Aorta (tissue), 5 donors: ENCODE measurements around the gene TRIM44. TPM values are rescaled to one million over a fixed set of nuclear protein-coding genes. Genes with fewer than 3 reads are reported as not detected.

Experiments used
- ATAC-seq: fragments of 200-7000 bp; cut with Tn5 transposase; one replicate; pipeline ENCODE4 v1.9.1; 2022; ENCODE audit warnings: moderate library complexity; ENCODE audit not compliant: low FRiP score
- DNase-seq, 2 donors: peaks; one replicate each; pipeline ENCODE4 v3.0.0-alpha.2; 2020
- H3K27ac ChIP-seq, 2 donors: one replicate each; pipeline ENCODE4 v1.5.1; 2013; ENCODE audit warnings: low read length in 2 of 2, mild to moderate bottlenecking in 2 of 2, moderate library complexity in 2 of 2, control low read depth in 1 of 2, inconsistent platforms in 1 of 2, low read depth in 1 of 2
- H3K27me3 ChIP-seq, 2 donors: one replicate each; pipeline ENCODE4 v1.6.1; 2013; ENCODE audit warnings: control low read depth in 1 of 2, low read length in 1 of 2, mild to moderate bottlenecking in 1 of 2, moderate library complexity in 1 of 2; ENCODE audit not compliant: insufficient read depth in 2 of 2, control insufficient read depth in 1 of 2
- H3K36me3 ChIP-seq, 2 donors: one replicate each; pipeline ENCODE4 v1.6.1; 2013; ENCODE audit warnings: control low read depth in 1 of 2, low read length in 1 of 2, mild to moderate bottlenecking in 1 of 2; ENCODE audit not compliant: insufficient read depth in 2 of 2, control insufficient read depth in 1 of 2
- H3K4me1 ChIP-seq, 2 donors: one replicate each; pipeline ENCODE4 v1.6.1; 2013; ENCODE audit warnings: low read length in 2 of 2, control low read depth in 1 of 2, mild to moderate bottlenecking in 1 of 2, moderate library complexity in 1 of 2; ENCODE audit not compliant: insufficient read depth in 2 of 2, control insufficient read depth in 1 of 2
- H3K4me3 ChIP-seq, 2 donors: one replicate each; pipeline ENCODE4 v1.5.1; 2013; ENCODE audit warnings: low read length in 2 of 2, control low read depth in 1 of 2, mild to moderate bottlenecking in 1 of 2
- H3K9me3 ChIP-seq: one replicate; pipeline ENCODE4 v1.6.1; 2013; ENCODE audit warnings: mild to moderate bottlenecking, low read length; ENCODE audit not compliant: control insufficient read depth
- WGBS, 2 donors: extraction: QIAGEN DNeasy Blood & Tissue Kit; methylation state at CpG; one replicate each; pipeline ENCODE4 v1.1.7; 2013; 5-methylcytosine and 5-hydroxymethylcytosine counted together
- intact Hi-C, 2 donors: fragments of 100-400 bp; cut with DNase I; formaldehyde crosslinking; loops; one replicate each; pipeline versions ENCODE4 v1.14.2 to v1.15.0; 2022
- polyA plus RNA-seq, 2 donors: library from polyadenylated mRNA; stranded (reverse); fragments of 200-250 nt; gene quantifications; one replicate each; pipeline ENCODE4 v1.2.3, GENCODE V29; 2013
- total RNA-seq, 2 donors: library from RNA; stranded (reverse); fragmentation: NEBNext Ultra II Directional; extraction: Animal tissue kit (Norgen Biotek cat#: 25700); gene quantifications; one replicate each; pipeline ENCODE4 v1.2.1, GENCODE V29; 2021
- donor health status: healthy with polysubstance abuse.
- donor health status: Bipolar disorder and iron deficiency.
- donor health status: DM: no; HTN: no; CAD: no.
- donor health status: DM: no; HTN: no; CAD: no.
- donor health status: DM: yes; HTN: yes; CAD: no.

Gene TRIM44
- total and polyA plus RNA-seq, 4 donors: 10.3 to 63.3 (median 33.9) TPM

- H3K4me3 ChIP-seq: no peak overlapping the region
- WGBS, 2 donors: 93 to 94% methylated on average over 7 of the region's 7 CpGs
- no peaks in the 10 kb centered on the region for H3K27me3 ChIP-seq
- no peaks in the 10 kb centered on the region for H3K4me1 ChIP-seq
- ATAC-seq: no peak
- no peak overlapping the region for H3K27ac ChIP-seq
- intact Hi-C loops: no loop called here
- no peak for DNase-seq
- H3K36me3 ChIP-seq: no peaks in the 10 kb centered on the region
- no peaks in the 10 kb centered on the region for H3K9me3 ChIP-seq
Observed at GRCh38 chr11:35850191-35850590, 187.6 kb downstream of the TRIM44 start.

DNA sequence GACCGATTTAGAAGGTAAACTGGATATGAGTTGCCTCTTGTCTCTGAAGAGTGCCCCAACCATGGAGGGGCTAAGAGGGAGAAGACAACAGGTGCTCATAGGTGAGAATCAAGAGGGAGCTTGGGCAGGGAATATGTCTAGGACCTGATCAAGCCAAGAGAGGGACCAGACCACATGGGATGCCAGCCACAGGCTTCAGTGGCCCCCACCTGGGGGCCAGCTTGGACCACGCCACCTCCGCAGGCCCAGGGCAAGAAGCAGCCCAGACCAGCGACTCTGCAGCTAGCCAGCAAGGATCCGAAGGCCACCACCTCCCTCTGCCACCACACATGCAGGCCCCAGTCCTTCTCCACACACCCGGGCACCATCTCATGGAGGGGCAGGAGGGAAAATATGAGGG lies 188.8 kb downstream of the TRIM44 start:
- Histone ChIP-seq H3K4me3 (no peak overlapping the region), H3K4me1 (no peaks in the 10 kb centered on the region), H3K36me3 (no peaks in the 10 kb centered on the region), H3K9me3 (no peaks in the 10 kb centered on the region), H3K27ac (no peak overlapping the region), H3K27me3 (no peaks in the 10 kb centered on the region)
- WGBS, 2 donors: 95 to 97% methylated on average over 6 of the region's 6 CpGs
- intact Hi-C loops: no loop called here
- ATAC-seq (no peak), DNase-seq (no peak)

- no peaks in the 10 kb centered on the region for H3K9me3 ChIP-seq
- intact Hi-C loops: no loop called here
- no peaks in the 10 kb centered on the region for H3K4me1 ChIP-seq
- WGBS, 2 donors: 76 to 87% methylated on average over 6 of the region's 6 CpGs
- DNase-seq (peak in 1 of 2 donors; percentile 51), ATAC-seq (no peak)
- H3K27me3 ChIP-seq: no peaks in the 10 kb centered on the region
- no peak overlapping the region for H3K4me3 ChIP-seq
- no peaks in the 10 kb centered on the region for H3K36me3 ChIP-seq
- no peak overlapping the region for H3K27ac ChIP-seq
Observed at GRCh38 chr11:35852056-35852455, 189.5 kb downstream of the TRIM44 start.

- ATAC-seq (no peak), DNase-seq (no peak)
- Histone ChIP-seq H3K27me3 (no peaks in the 10 kb centered on the region), H3K9me3 (no peaks in the 10 kb centered on the region), H3K4me3 (no peak overlapping the region), H3K4me1 (no peaks in the 10 kb centered on the region), H3K27ac (no peak overlapping the region), H3K36me3 (no peaks in the 10 kb centered on the region)
- 72 to 79% methylated on average over 5 of the region's 5 CpGs for WGBS, 2 donors
- intact Hi-C loops: no loop called here
Observed at GRCh38 chr11:35853971-35854370, 191.4 kb downstream of the TRIM44 start.

GRCh38 chr11:35855671-35856070 lies 193.1 kb downstream of the TRIM44 start:
- H3K9me3 ChIP-seq: no peaks in the 10 kb centered on the region

DNA sequence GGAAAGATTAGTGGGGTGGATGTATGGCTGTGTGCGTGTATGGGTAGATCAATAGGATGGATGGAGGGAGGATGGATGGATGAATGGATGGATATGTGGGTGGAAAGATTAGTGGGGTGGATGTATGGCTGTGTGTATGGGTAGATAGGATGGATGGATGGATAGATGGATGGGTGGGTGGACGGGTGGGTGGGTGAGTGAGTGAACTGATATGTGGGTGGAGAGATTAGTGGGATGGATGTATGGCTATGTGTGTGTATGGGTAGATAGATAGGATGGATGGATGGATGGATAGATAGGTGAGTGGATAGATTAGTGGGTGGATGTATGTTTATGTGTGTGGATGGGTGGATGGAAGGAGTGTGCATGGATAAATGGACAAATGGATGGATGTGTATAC lies 193.7 kb downstream of the TRIM44 start:
- no peak overlapping the region for H3K4me3 ChIP-seq
- H3K9me3 ChIP-seq: no peaks in the 10 kb centered on the region
- H3K27me3 ChIP-seq: no peaks in the 10 kb centered on the region
- DNase-seq (no peak), ATAC-seq (no peak)
- H3K4me1 ChIP-seq: no peaks in the 10 kb centered on the region
- no peak overlapping the region for H3K27ac ChIP-seq
- H3K36me3 ChIP-seq: no peaks in the 10 kb centered on the region
- 93 to 95% methylated on average over 2 of the region's 2 CpGs for WGBS, 2 donors
- intact Hi-C loops: no loop called here

More at GRCh38 chr11:35855671-35856070, 193.1 kb downstream of the TRIM44 start:
- ATAC-seq (no peak), DNase-seq (no peak)
- Histone ChIP-seq H3K27ac (no peak overlapping the region), H3K4me3 (no peak overlapping the region), H3K27me3 (no peaks in the 10 kb centered on the region), H3K36me3 (no peaks in the 10 kb centered on the region), H3K4me1 (no peaks in the 10 kb centered on the region)
- intact Hi-C loops: no loop called here

DNA sequence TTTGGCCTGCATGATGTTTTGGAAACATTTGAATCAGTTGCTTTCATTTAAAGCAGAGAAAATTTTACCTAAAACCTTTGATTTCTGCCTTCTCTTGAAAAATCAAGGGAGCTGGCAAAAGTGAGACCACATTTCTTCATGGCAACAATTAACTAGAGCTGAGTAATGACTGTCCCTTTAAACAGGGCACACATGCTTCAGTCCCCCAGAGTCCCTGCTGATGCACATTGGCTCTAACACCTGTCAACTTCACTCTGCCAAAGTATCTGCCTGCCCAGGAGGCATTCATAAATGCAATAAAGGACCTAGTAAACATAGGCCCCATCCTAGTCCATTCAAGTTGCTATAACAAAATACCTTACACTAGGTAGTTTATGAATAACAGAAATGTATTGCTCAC lies 194.2 kb downstream of the TRIM44 start:
- DNase-seq (no peak), ATAC-seq (no peak)
- H3K27ac ChIP-seq: no peak overlapping the region
- no peak overlapping the region for H3K4me3 ChIP-seq
- intact Hi-C loops: no loop called here
- no peaks in the 10 kb centered on the region for H3K4me1 ChIP-seq
- H3K27me3 ChIP-seq: no peaks in the 10 kb centered on the region
- no peaks in the 10 kb centered on the region for H3K36me3 ChIP-seq
- H3K9me3 ChIP-seq: no peaks in the 10 kb centered on the region

- H3K36me3 ChIP-seq: no peaks in the 10 kb centered on the region
- no peak overlapping the region for H3K4me3 ChIP-seq
- DNase-seq (no peak), ATAC-seq (no peak)
- no peaks in the 10 kb centered on the region for H3K4me1 ChIP-seq
- H3K27me3 ChIP-seq: no peaks in the 10 kb centered on the region
- H3K9me3 ChIP-seq: no peaks in the 10 kb centered on the region
- intact Hi-C loops: no loop called here
- 95 to 98% methylated on average over 3 of the region's 3 CpGs for WGBS, 2 donors
- H3K27ac ChIP-seq: no peak overlapping the region
Observed at GRCh38 chr11:35857922-35858321, 195.3 kb downstream of the TRIM44 start.

DNA sequence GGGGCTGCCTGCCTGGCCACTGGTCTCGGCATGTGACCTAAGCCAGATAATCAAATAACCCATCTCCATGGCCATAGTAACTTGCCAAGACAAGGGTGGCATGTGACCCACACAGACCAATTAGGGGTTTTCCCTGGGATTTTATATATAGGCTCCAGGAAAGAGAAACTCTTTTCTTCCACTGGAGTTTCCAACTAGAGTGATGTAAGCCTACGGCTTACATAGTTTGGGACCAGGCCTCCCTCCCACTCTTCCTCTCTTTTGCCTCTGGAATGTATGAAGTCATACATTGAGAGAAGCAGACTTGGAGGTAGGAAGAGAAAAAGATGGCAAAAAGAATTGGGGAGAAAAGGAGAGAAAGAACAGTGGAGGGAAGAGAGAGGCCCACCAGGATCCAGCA lies 196.7 kb downstream of the TRIM44 start:
- DNase-seq: no peak
- no peak for ATAC-seq
- 89 to 90% methylated on average over 2 of the region's 2 CpGs for WGBS, 2 donors
- intact Hi-C loops: no loop called here
- Histone ChIP-seq H3K36me3 (no peaks in the 10 kb centered on the region), H3K4me1 (no peaks in the 10 kb centered on the region), H3K27ac (no peak overlapping the region), H3K9me3 (no peaks in the 10 kb centered on the region), H3K27me3 (no peaks in the 10 kb centered on the region), H3K4me3 (no peak overlapping the region)
